ENCODE data around the gene EFNA5. TPM values are rescaled to one million over a fixed set of nuclear protein-coding genes. Genes with fewer than 3 reads are reported as not detected.

EFNA5 gene
- total and polyA plus RNA-seq, 2 experiments from 2014 or later, result 7.5 to 10.1 TPM

DNA sequence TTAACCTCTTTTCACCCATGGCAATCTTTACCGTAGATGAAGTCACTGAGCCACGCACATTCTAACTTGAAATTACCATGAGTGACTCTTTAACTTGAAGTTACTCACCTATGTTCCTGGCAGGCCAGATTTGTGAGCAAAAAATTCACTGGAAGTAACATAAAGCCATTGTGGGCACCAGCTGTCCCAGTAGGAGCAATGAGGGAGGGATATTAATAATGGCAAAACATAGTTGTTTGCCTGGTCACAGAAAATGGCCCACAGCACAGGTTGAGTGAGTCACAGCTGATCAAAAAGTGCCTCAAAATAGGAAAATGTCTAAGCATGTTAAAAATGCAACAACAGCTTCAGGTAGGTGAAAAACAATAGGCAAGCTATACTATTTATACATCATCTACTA is 146.6 kb downstream of the EFNA5 start (continued):
- TF ChIP-seq, protein P1, sequence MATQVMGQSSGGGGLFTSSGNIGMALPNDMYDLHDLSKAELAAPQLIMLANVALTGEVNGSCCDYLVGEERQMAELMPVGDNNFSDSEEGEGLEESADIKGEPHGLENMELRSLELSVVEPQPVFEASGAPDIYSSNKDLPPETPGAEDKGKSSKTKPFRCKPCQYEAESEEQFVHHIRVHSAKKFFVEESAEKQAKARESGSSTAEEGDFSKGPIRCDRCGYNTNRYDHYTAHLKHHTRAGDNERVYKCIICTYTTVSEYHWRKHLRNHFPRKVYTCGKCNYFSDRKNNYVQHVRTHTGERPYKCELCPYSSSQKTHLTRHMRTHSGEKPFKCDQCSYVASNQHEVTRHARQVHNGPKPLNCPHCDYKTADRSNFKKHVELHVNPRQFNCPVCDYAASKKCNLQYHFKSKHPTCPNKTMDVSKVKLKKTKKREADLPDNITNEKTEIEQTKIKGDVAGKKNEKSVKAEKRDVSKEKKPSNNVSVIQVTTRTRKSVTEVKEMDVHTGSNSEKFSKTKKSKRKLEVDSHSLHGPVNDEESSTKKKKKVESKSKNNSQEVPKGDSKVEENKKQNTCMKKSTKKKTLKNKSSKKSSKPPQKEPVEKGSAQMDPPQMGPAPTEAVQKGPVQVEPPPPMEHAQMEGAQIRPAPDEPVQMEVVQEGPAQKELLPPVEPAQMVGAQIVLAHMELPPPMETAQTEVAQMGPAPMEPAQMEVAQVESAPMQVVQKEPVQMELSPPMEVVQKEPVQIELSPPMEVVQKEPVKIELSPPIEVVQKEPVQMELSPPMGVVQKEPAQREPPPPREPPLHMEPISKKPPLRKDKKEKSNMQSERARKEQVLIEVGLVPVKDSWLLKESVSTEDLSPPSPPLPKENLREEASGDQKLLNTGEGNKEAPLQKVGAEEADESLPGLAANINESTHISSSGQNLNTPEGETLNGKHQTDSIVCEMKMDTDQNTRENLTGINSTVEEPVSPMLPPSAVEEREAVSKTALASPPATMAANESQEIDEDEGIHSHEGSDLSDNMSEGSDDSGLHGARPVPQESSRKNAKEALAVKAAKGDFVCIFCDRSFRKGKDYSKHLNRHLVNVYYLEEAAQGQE (IDR thresholded peaks at IDR 0.05; ENCODE audit: unreplicated experiment), result no peak
- TF ChIP-seq JUNB (IDR thresholded peaks at IDR 0.05; ENCODE audit: unreplicated experiment), result no peak

DNA sequence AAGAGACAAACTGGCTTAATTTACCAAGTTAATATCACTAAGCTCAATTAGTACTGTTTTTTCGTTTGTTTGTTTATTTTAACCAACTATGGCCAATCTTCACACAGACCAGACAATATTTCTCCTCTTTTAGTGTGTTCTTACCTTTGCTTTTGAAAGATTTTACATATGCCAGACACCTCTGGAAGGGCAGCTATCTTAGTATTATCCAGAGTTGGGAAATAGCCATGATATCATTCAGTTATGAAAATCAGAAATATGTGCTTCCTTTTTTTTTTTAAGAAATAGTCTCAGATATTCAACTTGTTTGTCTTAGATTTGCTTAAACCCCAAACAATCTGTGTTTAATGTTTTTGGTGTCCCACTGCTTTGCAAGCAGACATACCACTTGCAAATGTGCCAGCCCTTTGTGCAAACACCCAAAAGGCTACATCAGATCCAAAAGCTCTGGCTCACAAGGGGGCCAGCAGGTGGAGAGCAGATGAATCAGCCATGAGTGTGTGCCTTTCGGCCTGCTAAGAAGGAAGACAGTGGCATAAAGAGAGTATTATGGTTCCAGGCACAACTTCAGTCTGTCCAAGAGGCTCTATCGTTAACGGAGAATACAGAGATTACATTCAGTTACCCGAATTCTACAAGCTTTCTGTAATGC is 147.6 kb downstream of the EFNA5 start:
- H3K4me3 ChIP-seq, result no peak overlapping the region
- H3K9me2 ChIP-seq (ENCODE audit: insufficient read depth), result no peaks in the 10 kb centered on the region
- no peaks in the 10 kb centered on the region for H3K36me3 ChIP-seq (ENCODE audit: insufficient read depth)
- H3K27ac ChIP-seq (ENCODE audit: low read depth), result no peak overlapping the region
- ATAC-seq (peak; percentile 35; the same call in 2 of the 3 replicates), DNase-seq (ENCODE audit: low spot score) (no peak)
- no peaks in the 10 kb centered on the region for H4K20me1 ChIP-seq (replicated peaks; ENCODE audit: insufficient read depth)
- Mint-ChIP-seq H3K27me3 (ENCODE audit: insufficient read depth, low read depth, poor library complexity) (no peaks in the 10 kb centered on the region), H3K9me3 (no peaks in the 10 kb centered on the region), H3K36me3 (ENCODE audit: low read depth) (no peaks in the 10 kb centered on the region), H3K4me3 (no peak overlapping the region), H3K4me1 (peaks cover 58% of the 10 kb centered on the region), H3K27ac (no peak overlapping the region)
- peaks cover 3% of the 10 kb centered on the region; the same call in 1 of the 2 replicates for H3K79me2 ChIP-seq (replicated peaks; ENCODE audit: insufficient read depth)
- no peak overlapping the region for H2AFZ ChIP-seq
- no peak for TF ChIP-seq NANOG (IDR thresholded peaks at IDR 0.05; ENCODE audit: borderline replicate concordance)
- TF ChIP-seq, protein P2, sequence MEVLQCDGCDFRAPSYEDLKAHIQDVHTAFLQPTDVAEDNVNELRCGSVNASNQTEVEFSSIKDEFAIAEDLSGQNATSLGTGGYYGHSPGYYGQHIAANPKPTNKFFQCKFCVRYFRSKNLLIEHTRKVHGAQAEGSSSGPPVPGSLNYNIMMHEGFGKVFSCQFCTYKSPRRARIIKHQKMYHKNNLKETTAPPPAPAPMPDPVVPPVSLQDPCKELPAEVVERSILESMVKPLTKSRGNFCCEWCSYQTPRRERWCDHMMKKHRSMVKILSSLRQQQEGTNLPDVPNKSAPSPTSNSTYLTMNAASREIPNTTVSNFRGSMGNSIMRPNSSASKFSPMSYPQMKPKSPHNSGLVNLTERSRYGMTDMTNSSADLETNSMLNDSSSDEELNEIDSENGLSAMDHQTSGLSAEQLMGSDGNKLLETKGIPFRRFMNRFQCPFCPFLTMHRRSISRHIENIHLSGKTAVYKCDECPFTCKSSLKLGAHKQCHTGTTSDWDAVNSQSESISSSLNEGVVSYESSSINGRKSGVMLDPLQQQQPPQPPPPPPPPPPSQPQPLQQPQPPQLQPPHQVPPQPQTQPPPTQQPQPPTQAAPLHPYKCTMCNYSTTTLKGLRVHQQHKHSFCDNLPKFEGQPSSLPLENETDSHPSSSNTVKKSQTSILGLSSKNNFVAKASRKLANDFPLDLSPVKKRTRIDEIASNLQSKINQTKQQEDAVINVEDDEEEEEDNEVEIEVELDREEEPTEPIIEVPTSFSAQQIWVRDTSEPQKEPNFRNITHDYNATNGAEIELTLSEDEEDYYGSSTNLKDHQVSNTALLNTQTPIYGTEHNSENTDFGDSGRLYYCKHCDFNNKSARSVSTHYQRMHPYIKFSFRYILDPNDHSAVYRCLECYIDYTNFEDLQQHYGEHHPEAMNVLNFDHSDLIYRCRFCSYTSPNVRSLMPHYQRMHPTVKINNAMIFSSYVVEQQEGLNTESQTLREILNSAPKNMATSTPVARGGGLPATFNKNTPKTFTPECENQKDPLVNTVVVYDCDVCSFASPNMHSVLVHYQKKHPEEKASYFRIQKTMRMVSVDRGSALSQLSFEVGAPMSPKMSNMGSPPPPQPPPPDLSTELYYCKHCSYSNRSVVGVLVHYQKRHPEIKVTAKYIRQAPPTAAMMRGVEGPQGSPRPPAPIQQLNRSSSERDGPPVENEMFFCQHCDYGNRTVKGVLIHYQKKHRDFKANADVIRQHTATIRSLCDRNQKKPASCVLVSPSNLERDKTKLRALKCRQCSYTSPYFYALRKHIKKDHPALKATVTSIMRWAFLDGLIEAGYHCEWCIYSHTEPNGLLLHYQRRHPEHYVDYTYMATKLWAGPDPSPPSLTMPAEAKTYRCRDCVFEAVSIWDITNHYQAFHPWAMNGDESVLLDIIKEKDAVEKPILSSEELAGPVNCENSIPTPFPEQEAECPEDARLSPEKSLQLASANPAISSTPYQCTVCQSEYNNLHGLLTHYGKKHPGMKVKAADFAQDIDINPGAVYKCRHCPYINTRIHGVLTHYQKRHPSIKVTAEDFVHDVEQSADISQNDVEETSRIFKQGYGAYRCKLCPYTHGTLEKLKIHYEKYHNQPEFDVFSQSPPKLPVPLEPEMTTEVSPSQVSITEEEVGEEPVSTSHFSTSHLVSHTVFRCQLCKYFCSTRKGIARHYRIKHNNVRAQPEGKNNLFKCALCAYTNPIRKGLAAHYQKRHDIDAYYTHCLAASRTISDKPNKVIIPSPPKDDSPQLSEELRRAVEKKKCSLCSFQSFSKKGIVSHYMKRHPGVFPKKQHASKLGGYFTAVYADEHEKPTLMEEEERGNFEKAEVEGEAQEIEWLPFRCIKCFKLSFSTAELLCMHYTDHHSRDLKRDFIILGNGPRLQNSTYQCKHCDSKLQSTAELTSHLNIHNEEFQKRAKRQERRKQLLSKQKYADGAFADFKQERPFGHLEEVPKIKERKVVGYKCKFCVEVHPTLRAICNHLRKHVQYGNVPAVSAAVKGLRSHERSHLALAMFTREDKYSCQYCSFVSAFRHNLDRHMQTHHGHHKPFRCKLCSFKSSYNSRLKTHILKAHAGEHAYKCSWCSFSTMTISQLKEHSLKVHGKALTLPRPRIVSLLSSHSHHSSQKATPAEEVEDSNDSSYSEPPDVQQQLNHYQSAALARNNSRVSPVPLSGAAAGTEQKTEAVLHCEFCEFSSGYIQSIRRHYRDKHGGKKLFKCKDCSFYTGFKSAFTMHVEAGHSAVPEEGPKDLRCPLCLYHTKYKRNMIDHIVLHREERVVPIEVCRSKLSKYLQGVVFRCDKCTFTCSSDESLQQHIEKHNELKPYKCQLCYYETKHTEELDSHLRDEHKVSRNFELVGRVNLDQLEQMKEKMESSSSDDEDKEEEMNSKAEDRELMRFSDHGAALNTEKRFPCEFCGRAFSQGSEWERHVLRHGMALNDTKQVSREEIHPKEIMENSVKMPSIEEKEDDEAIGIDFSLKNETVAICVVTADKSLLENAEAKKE (CRISPR knock-in tag; IDR thresholded peaks at IDR 0.05), result peak; percentile 72
- no peaks in the 10 kb centered on the region for H3F3A ChIP-seq (replicated peaks; ENCODE audit: low read depth)
- H3K27me3 ChIP-seq (ENCODE audit: insufficient read depth), result no peaks in the 10 kb centered on the region
- H3K4me2 ChIP-seq, result no peak overlapping the region
- peaks cover 36% of the 10 kb centered on the region for H3K4me1 ChIP-seq (ENCODE audit: insufficient read depth)
